Activated naive CD4-positive, alpha-beta T cell treated with anti-CD3 and anti-CD28 coated beads, Interleukin-2, amount 50 U/mL, for 72 hours (primary cell): ENCODE measurements around the gene TARS3. TPM values are rescaled to one million over a fixed set of nuclear protein-coding genes. Genes with fewer than 3 reads are reported as not detected.
"Not testable (repeated sequence)": the region's sequence is repeated elsewhere in the genome, so short reads cannot be mapped to it uniquely, and the experiment has no call there.

Source experiments
- ATAC-seq, 2 donors: fragments of 150-1000 bp; cut with Tn5 transposase; 2 replicates each; pipeline ENCODE4 v1.10.0; 2021; ENCODE audit warnings: mild to moderate bottlenecking in 2 of 2, moderate library complexity in 2 of 2
- DNase-seq, 2 donors: peaks; one replicate each; pipeline ENCODE4 v3.0.0; 2021 to 2022; ENCODE audit warnings: low spot score in 2 of 2
- H3K27ac Mint-ChIP-seq, 2 donors: one replicate each; pipeline ENCODE4 v1.8.0; 2022; ENCODE audit warnings: mild to moderate bottlenecking in 2 of 2, mixed read lengths in 2 of 2
- H3K36me3 Mint-ChIP-seq, 2 donors: one replicate each; pipeline ENCODE4 v1.8.0; 2022; ENCODE audit warnings: mixed read lengths in 2 of 2
- H3K9me3 Mint-ChIP-seq, 2 donors: one replicate each; pipeline ENCODE4 v1.8.0; 2022; ENCODE audit warnings: mixed read lengths in 2 of 2
- total RNA-seq, 2 donors: library from RNA; stranded (reverse); gene quantifications; one replicate each; pipeline ENCODE4 v1.2.3, GENCODE V29; 2022

TARS3 gene
- total RNA-seq, 2 donors from 2014 or later: 21.2 to 23.0 TPM

DNA sequence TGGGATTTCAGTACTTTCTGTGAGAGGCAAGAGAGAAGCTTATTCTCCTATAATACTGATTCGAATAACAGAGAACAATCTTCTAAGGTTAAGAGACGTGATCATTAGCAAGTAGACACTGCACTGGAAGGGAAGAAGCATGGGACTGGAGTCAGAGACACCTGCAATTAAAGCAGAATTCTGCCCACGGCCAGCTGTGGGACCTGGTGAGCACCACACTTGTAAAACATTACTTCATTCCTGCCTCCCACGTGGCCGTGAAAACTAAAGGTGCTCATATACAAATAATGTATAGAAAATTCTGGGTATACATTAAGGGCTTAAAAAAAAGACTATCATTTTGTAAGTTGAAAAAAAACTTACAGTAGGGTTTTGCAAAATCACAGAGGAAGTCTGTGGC lies 74.1 kb downstream of the TARS3 start:
- Mint-ChIP-seq H3K36me3 (peaks cover 10 to 27% of the 10 kb centered on the region in 2 donors), H3K9me3 (no peaks in the 10 kb centered on the region), H3K27ac (peak overlapping the region in 1 of 2 donors; percentile 22)
- DNase-seq (no peak), ATAC-seq (no peak)

DNA sequence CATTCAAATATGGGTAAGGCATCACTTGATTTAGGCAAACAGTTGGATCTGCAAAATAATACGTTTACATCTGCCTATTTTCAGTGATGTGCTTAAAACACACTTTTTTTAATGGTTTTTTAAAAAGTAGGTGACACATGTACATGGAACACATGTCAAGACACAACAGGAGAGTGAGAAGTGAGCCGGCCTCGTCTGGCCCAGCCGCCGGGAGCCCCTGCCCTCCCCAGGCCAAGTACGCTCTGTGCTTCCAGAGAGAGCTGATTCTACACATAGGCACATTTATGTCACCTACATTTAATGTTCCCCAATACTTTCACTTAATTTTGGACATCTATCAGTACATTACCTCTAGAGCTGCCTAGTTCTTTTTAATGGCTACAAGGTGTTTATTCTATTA lies 75.9 kb downstream of the TARS3 start:
- no peak overlapping the region for H3K27ac Mint-ChIP-seq
- peaks cover 14 to 27% of the 10 kb centered on the region in 2 donors for H3K36me3 Mint-ChIP-seq
- DNase-seq (no peak), ATAC-seq (no peak)
- H3K9me3 Mint-ChIP-seq: no peaks in the 10 kb centered on the region

DNA sequence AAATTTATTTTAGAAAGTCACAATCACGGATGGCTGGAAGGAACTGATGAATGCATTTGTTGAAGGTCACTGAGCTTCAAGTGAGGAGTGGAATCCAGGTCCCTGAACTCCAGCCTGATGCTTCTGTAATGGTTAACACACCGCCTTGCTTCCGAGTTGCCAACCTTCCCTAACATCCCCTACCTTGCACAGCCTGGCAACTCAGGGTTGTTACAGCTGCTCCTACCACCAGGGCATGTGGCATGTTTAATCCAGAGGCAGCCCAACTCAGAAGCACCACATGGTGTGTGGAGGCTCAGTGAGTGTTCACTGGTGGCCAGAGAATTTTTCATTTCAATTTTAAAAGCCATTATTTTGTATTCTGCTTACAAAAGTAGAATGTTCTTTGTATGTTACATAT lies 77.0 kb downstream of the TARS3 start:
- no peak for ATAC-seq
- Mint-ChIP-seq H3K9me3 (no peaks in the 10 kb centered on the region), H3K36me3 (peaks cover 14 to 30% of the 10 kb centered on the region in 2 donors), H3K27ac (peak overlapping the region in 1 of 2 donors; percentile 44)
- no peak for DNase-seq

DNA sequence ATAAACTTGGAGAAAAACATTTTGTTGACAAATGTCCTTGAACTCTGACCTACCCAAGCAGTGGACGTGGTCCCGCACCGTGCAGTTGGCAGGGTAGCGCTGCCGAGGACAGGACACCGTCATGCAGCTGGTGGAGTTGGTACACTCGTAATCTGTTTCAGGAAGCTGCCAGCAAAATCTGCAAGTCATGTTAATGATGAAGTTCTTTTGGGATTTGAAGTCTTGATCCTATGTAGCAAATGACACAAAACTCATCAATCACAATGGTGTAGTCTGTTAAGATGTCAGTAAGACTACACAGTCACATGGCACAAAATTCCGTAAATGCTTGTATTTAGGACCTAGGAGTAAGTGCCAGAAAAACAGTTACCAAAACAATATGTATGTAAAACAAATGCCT lies 77.6 kb downstream of the TARS3 start:
- H3K36me3 Mint-ChIP-seq: peaks cover 13 to 33% of the 10 kb centered on the region in 2 donors
- H3K27ac Mint-ChIP-seq: peak overlapping the region in 1 of 2 donors; percentile 44
- ATAC-seq: no peak
- DNase-seq: no peak
- no peaks in the 10 kb centered on the region for H3K9me3 Mint-ChIP-seq

DNA sequence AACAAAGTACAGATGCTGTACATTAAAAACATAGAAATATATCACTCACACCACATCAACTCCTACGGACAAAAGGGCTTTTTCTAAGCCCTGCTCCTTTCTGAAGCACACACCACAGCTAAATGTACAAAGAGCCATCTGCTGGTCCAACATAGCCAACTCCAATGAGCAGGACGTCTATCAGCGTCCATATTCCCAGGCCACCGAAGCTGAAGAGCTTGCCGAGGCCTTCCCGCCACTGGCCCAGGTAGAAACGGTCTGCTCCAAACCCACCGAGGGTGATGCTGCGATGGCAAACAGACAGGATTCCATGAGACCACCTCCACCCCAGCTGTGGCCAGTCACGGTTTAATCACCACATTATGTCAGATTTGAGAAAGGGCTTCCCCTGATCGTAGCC lies 81.9 kb downstream of the TARS3 start:
- ATAC-seq (no peak), DNase-seq (no peak)
- Mint-ChIP-seq H3K9me3 (no peaks in the 10 kb centered on the region), H3K36me3 (peaks cover 9 to 26% of the 10 kb centered on the region in 2 donors), H3K27ac (peak overlapping the region; percentile 75 to 85)

DNA sequence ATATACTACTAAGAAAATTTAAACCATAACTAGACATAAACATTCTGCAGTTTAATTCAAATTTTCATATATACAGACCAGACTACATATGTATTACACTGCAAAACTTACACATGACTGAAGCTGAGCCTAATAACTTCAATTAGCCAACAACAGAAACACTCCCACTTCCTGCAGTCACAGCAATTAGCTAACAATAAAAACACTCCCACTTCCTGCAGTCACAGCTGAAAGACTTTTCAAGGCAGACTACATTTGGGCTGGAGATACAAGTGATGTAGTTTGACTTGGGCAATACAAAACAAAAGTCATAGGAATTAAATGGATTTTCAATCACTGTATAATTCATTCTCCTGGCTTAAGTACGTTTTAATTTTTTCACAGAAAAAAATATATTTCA lies 82.4 kb downstream of the TARS3 start:
- ATAC-seq (no peak), DNase-seq (no peak)
- peak overlapping the region; percentile 55 to 75 for H3K27ac Mint-ChIP-seq
- H3K9me3 Mint-ChIP-seq: no peaks in the 10 kb centered on the region
- peaks cover 9 to 26% of the 10 kb centered on the region in 2 donors for H3K36me3 Mint-ChIP-seq

DNA sequence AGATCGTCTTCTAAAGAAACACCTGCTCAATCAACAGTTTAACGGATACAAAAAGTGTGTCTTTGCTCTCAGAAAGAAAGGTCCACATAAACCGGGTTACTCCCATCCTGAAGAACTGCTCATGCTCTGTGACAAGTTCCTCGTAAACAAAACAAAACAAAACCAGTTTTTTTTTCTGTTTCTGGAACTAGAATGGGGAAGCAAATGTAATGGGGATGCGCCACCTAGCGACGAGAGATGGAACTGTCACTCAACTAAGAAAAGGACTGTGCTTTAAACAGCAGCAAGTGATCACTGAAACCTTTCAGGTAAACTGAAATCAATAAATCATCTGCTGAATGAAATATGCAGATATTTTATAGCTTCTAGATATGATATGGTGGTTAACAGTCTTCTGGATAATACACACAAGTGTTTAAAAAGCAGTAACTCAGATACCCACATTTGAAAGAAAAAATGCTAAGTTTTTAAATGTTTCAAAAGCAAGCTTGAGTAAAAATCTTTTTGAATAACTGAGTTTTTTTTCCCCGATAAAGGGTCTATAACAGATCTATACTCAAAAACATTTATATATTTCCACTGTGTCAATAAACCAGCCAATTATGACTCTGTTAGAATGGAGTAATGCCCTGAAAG lies 83.0 kb downstream of the TARS3 start:
- ATAC-seq (peak in 1 of 2 donors; percentile 61), DNase-seq (peak in 1 of 2 donors; percentile 76)
- Mint-ChIP-seq H3K9me3 (no peaks in the 10 kb centered on the region), H3K36me3 (peaks cover 9 to 26% of the 10 kb centered on the region in 2 donors), H3K27ac (peak overlapping the region; percentile 69 to 86)

DNA sequence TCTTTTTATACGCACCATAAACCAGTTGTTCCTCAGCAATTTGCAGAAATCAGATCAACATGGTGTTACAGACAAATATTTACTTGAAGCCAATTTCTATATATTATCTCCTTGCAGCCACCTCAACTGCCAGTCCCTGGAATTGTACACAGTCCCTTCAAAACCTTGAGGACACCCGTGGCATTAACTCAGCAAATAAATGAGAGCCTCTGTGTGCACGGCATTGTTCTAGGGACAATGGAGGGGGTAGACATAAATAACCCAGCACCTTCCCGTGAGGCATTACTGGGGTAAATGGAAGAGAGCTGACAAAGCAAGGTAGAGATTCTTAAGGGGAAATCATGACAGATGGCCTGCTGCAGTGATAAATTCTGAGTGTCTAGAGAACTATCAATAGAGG lies 84.6 kb downstream of the TARS3 start:
- ATAC-seq (no peak), DNase-seq (no peak)
- H3K9me3 Mint-ChIP-seq: no peaks in the 10 kb centered on the region
- H3K27ac Mint-ChIP-seq: no peak overlapping the region
- H3K36me3 Mint-ChIP-seq: peaks cover 9 to 13% of the 10 kb centered on the region in 2 donors

DNA sequence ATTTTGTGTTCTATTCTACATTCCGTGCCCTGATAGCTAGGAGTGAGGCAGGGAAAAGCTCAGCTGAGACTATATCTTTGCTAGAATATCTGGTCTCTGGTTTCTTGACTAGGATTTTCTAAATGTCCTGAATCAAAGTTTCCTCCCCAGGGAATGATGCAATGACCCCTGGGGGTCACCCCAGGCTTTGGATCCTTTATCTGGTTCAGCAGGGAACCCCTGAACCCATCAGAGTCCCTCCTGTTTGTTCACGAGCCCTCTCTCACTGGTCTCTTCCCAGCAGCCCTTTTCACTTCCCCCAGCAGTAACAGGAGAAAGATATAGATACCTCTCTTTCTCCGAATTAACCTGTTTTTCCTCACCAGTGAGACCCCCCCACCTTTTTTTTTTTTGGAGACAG lies 86.4 kb downstream of the TARS3 start:
- no peaks in the 10 kb centered on the region for H3K9me3 Mint-ChIP-seq
- DNase-seq: no peak
- no peak for ATAC-seq
- peaks cover 5 to 13% of the 10 kb centered on the region in 2 donors for H3K36me3 Mint-ChIP-seq
- H3K27ac Mint-ChIP-seq: no peak overlapping the region

DNA sequence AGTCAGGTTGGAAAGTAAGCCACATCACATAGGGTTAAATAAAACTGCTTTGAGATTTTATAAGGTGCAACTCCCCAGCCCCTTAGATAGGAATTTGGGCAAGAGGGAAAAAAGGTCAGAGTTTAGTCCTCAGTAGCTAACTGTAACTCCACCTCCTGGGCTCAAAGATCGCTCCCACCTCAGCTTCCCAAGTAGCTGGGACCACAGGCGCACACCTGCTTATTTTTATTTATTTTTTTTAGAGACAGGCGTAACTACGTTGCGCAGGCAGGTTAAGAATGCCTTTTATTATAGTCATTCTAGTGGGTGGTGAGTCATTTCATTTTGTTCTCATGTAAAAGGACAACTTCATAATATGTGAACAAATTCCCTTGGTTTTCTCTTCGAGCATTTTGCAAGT lies 86.8 kb downstream of the TARS3 start:
- H3K36me3 Mint-ChIP-seq: peaks cover 5 to 11% of the 10 kb centered on the region in 2 donors
- DNase-seq (no peak), ATAC-seq (no peak)
- H3K9me3 Mint-ChIP-seq: no peaks in the 10 kb centered on the region
- no peak overlapping the region for H3K27ac Mint-ChIP-seq

DNA sequence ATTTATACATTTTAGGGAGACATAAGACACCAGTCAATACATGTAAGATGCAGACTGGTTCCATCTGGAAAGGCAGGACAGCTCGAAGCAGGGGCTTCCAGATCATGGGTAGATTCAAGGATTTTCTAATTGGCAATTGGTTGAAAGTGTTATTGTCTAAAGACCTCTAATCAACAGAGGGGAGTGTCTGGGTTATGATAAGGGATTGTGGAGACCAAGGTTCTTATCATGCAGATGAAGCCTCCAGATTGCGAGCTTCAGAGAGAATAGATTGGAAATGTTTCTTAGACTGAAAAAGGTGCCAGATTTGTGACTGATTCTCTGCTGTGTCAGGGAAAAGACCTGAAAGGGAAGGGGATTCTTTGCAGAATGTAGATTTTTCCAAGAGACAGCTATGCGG lies 87.2 kb downstream of the TARS3 start:
- peaks cover 5 to 6% of the 10 kb centered on the region in 2 donors for H3K36me3 Mint-ChIP-seq
- DNase-seq: no peak
- H3K27ac Mint-ChIP-seq: peak overlapping the region in 1 of 2 donors; percentile 9
- ATAC-seq: no peak
- no peaks in the 10 kb centered on the region for H3K9me3 Mint-ChIP-seq

DNA sequence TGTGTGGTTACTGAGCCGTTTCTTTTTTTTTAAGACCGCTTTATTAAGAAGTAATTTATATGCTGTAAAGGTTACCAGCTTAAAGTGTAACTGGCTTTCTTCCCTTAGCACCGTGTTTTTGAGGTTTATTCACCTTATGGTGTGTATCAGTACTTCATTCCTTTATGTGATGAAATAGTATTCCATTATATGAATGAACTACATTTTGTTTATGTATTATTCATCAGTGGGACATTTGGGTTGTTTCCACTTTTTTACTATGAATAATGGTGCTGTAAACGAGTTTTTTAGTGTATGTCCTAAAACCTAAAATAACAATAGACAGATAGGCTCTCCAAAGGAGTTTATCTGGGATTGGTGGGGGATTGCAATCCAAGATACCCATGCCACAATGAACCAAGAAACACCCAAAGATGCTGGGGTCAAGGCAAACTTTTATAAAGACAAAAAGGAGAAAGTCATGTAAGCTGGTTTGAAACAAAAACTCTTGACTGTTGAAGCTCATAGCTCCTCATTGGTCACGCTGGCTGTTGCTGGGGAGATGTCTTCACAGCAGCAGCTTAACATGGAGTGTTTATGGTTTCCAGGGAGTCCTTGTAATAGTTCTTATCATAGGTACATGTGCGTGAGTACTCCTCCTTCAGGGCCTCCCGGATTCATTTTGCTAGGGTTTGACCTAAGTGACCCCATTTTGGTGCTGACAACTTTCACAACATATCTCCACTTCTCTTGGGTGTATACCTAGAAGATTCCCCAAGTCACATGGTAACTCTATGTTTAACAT lies 88.1 kb downstream of the TARS3 start:
- no peak for ATAC-seq
- H3K9me3 Mint-ChIP-seq: no peaks in the 10 kb centered on the region
- H3K36me3 Mint-ChIP-seq: peaks cover 4 to 5% of the 10 kb centered on the region in 2 donors
- no peak overlapping the region for H3K27ac Mint-ChIP-seq
- DNase-seq: no peak

DNA sequence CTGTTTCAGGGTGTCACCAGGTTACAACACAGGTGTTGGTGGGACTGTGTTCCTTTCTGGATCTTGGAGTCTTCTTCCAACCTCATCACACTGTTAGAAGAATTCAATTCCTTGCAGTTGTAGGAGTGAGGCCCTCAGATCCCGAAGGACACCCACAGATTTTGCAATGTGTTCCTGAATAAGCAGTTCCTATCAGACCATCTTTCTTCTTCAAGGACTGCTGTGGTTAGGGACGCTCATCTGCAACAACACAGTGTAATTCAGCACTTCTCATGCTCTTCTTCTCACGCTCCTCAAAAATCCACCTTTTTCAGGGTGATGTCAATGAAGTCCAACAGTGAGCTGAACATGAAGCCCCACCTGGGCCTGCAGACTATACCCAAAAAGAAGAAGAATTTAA lies 90.9 kb downstream of the TARS3 start:
- Mint-ChIP-seq H3K9me3 (no peaks in the 10 kb centered on the region), H3K36me3 (no peaks in the 10 kb centered on the region), H3K27ac (no peak overlapping the region)
- DNase-seq (no peak), ATAC-seq (no peak)

DNA sequence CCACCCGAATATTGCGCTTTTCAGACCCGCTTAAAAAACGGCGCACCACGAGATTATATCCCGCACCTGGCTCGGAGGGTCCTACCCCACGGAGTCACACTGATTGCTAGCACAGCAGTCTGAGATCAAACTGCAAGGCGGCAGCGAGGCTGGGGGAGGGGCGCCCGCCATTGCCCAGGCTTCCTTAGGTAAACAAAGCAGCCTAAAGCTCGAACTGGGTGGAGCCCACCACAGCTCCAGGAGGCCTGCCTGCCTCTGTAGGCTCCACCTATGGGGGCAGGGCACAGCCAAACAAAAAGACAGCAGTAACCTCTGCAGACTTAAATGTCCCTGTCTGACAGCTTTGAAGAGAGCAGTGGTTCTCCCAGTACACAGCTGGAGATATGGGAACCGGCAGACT lies 97.5 kb downstream of the TARS3 start:
- DNase-seq, ATAC-seq, H3K27ac Mint-ChIP-seq: not testable (repeated sequence)
- peaks cover 0 to 11% of the 10 kb centered on the region in 2 donors for H3K9me3 Mint-ChIP-seq
- H3K36me3 Mint-ChIP-seq: peaks cover 24 to 30% of the 10 kb centered on the region in 2 donors

DNA sequence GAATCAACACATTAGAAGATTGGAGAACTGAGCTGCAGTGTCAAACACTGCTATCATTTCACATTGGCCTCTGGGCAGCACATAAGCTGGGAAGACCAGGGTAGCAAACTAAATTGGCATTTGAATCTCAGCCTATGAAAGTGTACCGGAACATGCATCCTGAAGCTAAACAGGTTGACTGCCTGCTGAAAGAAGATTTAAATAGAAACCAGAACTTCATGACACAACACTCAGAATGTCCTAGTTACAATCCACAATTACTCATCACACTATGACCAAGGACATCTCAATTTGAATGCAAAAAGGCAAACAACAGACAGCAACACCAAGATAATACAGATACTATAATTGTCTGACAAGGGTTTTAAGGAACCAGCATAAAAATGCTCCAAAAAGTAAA lies 98.3 kb downstream of the TARS3 start:
- H3K27ac Mint-ChIP-seq: peak overlapping the region; percentile 18 to 39
- peaks cover 24 to 30% of the 10 kb centered on the region in 2 donors for H3K36me3 Mint-ChIP-seq
- no peak for DNase-seq
- peaks cover 0 to 11% of the 10 kb centered on the region in 2 donors for H3K9me3 Mint-ChIP-seq
- ATAC-seq: peak; percentile 40 to 89

DNA sequence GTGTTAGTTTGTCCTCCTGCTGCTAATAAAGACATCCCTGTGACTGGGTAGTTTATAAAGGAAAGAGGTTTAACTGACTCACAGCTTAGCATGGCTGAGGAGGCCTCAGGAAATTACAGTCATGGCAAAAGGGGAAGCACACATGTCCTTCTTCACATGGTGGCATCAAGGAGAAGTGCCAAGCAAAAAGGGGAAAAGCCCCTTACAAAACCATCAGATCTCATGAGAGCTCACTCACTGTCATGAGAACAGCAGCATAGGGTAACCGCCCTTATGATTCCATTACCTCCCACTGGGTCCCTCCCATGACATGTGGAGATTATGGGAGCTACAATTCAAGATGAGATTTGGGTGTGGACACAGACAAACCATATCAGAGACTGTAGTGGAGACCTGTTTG lies 99.1 kb downstream of the TARS3 start:
- peak overlapping the region in 1 of 2 donors; percentile 41 for H3K27ac Mint-ChIP-seq
- DNase-seq (no peak), ATAC-seq (peak in 1 of 2 donors; percentile 33)
- H3K36me3 Mint-ChIP-seq: peaks cover 24 to 30% of the 10 kb centered on the region in 2 donors
- peaks cover 0 to 11% of the 10 kb centered on the region in 2 donors for H3K9me3 Mint-ChIP-seq
